ENCODE measurements around the gene FBF1.

GRCh38 chr17:75981019-75981615, 40.3 kb upstream of the FBF1 start:
- no peak for TF ChIP-seq EZH2 (IDR thresholded peaks at IDR 0.05; ENCODE audit: borderline replicate concordance, low read depth, low read length, poor library complexity, severe bottlenecking)
- TF ChIP-seq, protein P1, sequence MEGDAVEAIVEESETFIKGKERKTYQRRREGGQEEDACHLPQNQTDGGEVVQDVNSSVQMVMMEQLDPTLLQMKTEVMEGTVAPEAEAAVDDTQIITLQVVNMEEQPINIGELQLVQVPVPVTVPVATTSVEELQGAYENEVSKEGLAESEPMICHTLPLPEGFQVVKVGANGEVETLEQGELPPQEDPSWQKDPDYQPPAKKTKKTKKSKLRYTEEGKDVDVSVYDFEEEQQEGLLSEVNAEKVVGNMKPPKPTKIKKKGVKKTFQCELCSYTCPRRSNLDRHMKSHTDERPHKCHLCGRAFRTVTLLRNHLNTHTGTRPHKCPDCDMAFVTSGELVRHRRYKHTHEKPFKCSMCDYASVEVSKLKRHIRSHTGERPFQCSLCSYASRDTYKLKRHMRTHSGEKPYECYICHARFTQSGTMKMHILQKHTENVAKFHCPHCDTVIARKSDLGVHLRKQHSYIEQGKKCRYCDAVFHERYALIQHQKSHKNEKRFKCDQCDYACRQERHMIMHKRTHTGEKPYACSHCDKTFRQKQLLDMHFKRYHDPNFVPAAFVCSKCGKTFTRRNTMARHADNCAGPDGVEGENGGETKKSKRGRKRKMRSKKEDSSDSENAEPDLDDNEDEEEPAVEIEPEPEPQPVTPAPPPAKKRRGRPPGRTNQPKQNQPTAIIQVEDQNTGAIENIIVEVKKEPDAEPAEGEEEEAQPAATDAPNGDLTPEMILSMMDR (conservative IDR thresholded peaks at IDR 0.05; ENCODE audit: low read depth, low read length) = no peak

All from A673 (cell line).